ENCODE measurements around the gene TSNAX. TPM values are rescaled to one million over a fixed set of nuclear protein-coding genes. Genes with fewer than 3 reads are reported as not detected.

Gene TSNAX
- total RNA-seq, 2 donors from 2014 or later, result 32.3 to 55.2 TPM

- H3K27me3 Mint-ChIP-seq, result peaks cover 0 to 3% of the 10 kb centered on the region in 2 donors
- DNase-seq (ENCODE audit: low spot score) (no peak), ATAC-seq (peak in 1 of 2 donors; percentile 3)
- peak overlapping the region; percentile 97 to 98 for H3K27ac Mint-ChIP-seq
- peaks cover 12% of the 10 kb centered on the region for H3K36me3 Mint-ChIP-seq
- peak overlapping the region; percentile 98 for H3K4me3 Mint-ChIP-seq
- no peaks in the 10 kb centered on the region for H3K9me3 Mint-ChIP-seq
- H3K4me1 Mint-ChIP-seq (ENCODE audit: low read depth in 2 of 2), result peaks cover 32 to 42% of the 10 kb centered on the region in 2 donors
Observed at GRCh38 chr1:231527586-231528171, 790 bp upstream of the TSNAX start.

- no peak for ATAC-seq
- Mint-ChIP-seq H3K27ac (no peak overlapping the region), H3K4me1 (ENCODE audit: low read depth in 2 of 2) (peaks cover 25 to 38% of the 10 kb centered on the region in 2 donors), H3K9me3 (no peaks in the 10 kb centered on the region), H3K4me3 (no peak overlapping the region), H3K27me3 (no peaks in the 10 kb centered on the region), H3K36me3 (peaks cover 14% of the 10 kb centered on the region)
- no peak for DNase-seq (ENCODE audit: low spot score)
Observed at GRCh38 chr1:231533240-231533639, 4.8 kb downstream of the TSNAX start.

- ATAC-seq, result no peak
- no peaks in the 10 kb centered on the region for H3K9me3 Mint-ChIP-seq
- H3K36me3 Mint-ChIP-seq, result peaks cover 12% of the 10 kb centered on the region
- no peaks in the 10 kb centered on the region for H3K27me3 Mint-ChIP-seq
- H3K27ac Mint-ChIP-seq, result no peak overlapping the region
- no peak overlapping the region for H3K4me3 Mint-ChIP-seq
- H3K4me1 Mint-ChIP-seq (ENCODE audit: low read depth in 2 of 2), result peaks cover 14 to 26% of the 10 kb centered on the region in 2 donors
- no peak for DNase-seq (ENCODE audit: low spot score)
Observed at GRCh38 chr1:231534703-231535159, 6.3 kb downstream of the TSNAX start.

- peaks cover 13% of the 10 kb centered on the region for H3K36me3 Mint-ChIP-seq
- no peak for DNase-seq (ENCODE audit: low spot score)
- no peaks in the 10 kb centered on the region for H3K9me3 Mint-ChIP-seq
- H3K4me1 Mint-ChIP-seq (ENCODE audit: low read depth in 2 of 2), result peaks cover 10 to 23% of the 10 kb centered on the region in 2 donors
- ATAC-seq, result no peak
- no peaks in the 10 kb centered on the region for H3K27me3 Mint-ChIP-seq
- no peak overlapping the region for H3K4me3 Mint-ChIP-seq
- H3K27ac Mint-ChIP-seq, result no peak overlapping the region
Observed at GRCh38 chr1:231536099-231536498, 7.6 kb downstream of the TSNAX start.

DNA sequence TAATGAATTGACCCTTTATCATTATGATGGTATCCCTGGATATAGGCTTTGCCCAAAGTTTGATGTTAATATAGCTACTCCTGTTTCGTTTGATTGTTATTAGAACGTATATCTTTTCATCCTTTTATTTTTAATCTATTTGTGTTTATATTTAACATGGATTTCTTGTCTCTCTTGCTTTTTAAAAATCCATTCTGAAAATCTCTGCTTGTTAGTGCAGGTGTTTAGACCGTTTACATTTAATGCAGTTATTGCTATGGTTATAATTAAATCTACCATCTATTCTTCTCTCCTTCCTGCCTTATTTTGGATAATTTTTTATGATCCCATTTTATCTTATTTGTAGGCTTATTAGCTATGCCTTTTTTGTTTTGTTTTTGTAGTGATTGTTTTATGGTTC is 12.4 kb downstream of the TSNAX start:
- no peaks in the 10 kb centered on the region for H3K27me3 Mint-ChIP-seq
- no peak overlapping the region for H3K27ac Mint-ChIP-seq
- no peaks in the 10 kb centered on the region for H3K9me3 Mint-ChIP-seq
- peaks cover 7 to 14% of the 10 kb centered on the region in 2 donors for H3K4me1 Mint-ChIP-seq (ENCODE audit: low read depth in 2 of 2)
- ATAC-seq (no peak), DNase-seq (ENCODE audit: low spot score) (no peak)
- no peak overlapping the region for H3K4me3 Mint-ChIP-seq
- peaks cover 30% of the 10 kb centered on the region for H3K36me3 Mint-ChIP-seq

DNA sequence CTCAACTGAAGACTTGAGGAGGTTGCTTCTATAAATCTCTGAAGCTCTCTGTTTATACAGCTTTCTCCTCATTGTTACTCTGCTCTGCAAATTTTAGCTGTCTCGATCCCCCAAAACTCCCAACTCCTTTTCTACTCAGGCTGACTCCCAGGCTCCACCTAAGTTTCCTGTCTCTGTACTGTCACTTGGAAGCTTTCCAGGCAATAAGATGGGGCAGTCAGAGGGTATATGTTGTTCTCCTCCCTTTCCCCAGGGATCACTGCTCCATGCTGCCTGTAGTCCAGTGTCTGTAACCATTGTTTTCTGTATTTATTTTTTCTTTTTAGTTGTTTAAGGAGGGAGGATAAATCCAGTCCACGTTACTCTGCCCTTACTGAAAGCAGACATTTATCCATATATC is 13.4 kb downstream of the TSNAX start:
- ATAC-seq, result no peak
- no peaks in the 10 kb centered on the region for H3K9me3 Mint-ChIP-seq
- H3K4me1 Mint-ChIP-seq (ENCODE audit: low read depth in 2 of 2), result peaks cover 11 to 14% of the 10 kb centered on the region in 2 donors
- H3K27me3 Mint-ChIP-seq, result no peaks in the 10 kb centered on the region
- peaks cover 30% of the 10 kb centered on the region for H3K36me3 Mint-ChIP-seq
- no peak for DNase-seq (ENCODE audit: low spot score)
- H3K4me3 Mint-ChIP-seq, result no peak overlapping the region
- H3K27ac Mint-ChIP-seq, result no peak overlapping the region

DNA sequence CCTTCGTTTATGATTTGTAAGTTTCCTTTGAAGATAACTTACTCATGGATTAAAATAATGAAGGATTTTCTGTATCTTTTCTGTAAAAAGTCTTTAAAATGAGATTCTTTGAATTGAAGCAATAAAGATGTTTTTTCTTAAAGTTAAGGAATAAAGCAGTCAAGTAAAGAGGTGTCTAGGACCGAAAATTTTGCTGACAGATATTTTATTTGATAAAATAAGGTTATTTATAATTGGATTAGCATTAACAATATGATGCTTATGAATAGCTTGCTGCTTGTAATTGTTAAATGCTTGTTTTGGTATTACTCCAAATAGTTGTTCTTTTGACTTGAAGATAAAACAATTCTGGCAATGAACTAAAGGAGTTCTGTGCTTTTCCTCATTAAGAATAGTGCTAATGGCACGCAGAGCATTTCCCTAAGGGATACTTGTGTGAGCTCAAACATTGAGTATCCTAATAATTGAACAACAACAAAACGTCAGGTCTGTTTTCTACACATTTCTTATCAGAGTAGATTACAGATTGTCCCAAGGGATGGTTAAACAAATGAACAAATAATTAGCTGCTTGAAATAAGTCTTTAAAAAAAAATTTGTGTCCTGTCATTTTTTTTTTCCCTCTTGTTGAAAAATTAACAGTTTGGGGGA is 16.6 kb downstream of the TSNAX start:
- no peak overlapping the region for H3K4me3 Mint-ChIP-seq
- H3K36me3 Mint-ChIP-seq, result peaks cover 24% of the 10 kb centered on the region
- H3K27ac Mint-ChIP-seq, result no peak overlapping the region
- DNase-seq (ENCODE audit: low spot score) (no peak), ATAC-seq (no peak)
- H3K4me1 Mint-ChIP-seq (ENCODE audit: low read depth in 2 of 2), result peaks cover 14 to 23% of the 10 kb centered on the region in 2 donors
- no peaks in the 10 kb centered on the region for H3K9me3 Mint-ChIP-seq
- H3K27me3 Mint-ChIP-seq, result no peaks in the 10 kb centered on the region

- no peak for DNase-seq (ENCODE audit: low spot score)
Observed at GRCh38 chr1:231546693-231547092, 18.2 kb downstream of the TSNAX start.

GRCh38 chr1:231549733-231550447 is 21.4 kb downstream of the TSNAX start:
- Mint-ChIP-seq H3K4me1 (ENCODE audit: low read depth in 2 of 2) (peaks cover 16 to 22% of the 10 kb centered on the region in 2 donors), H3K27ac (peak overlapping the region in 1 of 2 donors; percentile 36), H3K27me3 (no peaks in the 10 kb centered on the region), H3K4me3 (no peak overlapping the region), H3K36me3 (no peaks in the 10 kb centered on the region), H3K9me3 (no peaks in the 10 kb centered on the region)
- ATAC-seq (no peak), DNase-seq (ENCODE audit: low spot score) (no peak)

More at GRCh38 chr1:231546693-231547092, 18.2 kb downstream of the TSNAX start:
- Mint-ChIP-seq H3K4me1 (ENCODE audit: low read depth in 2 of 2) (peaks cover 15 to 24% of the 10 kb centered on the region in 2 donors), H3K27me3 (no peaks in the 10 kb centered on the region), H3K27ac (no peak overlapping the region), H3K36me3 (peaks cover 11% of the 10 kb centered on the region), H3K4me3 (no peak overlapping the region), H3K9me3 (no peaks in the 10 kb centered on the region)
- no peak for ATAC-seq

- peak overlapping the region in 1 of 2 donors; percentile 36 for H3K27ac Mint-ChIP-seq
- H3K4me1 Mint-ChIP-seq (ENCODE audit: low read depth in 2 of 2), result peaks cover 21 to 28% of the 10 kb centered on the region in 2 donors
- no peaks in the 10 kb centered on the region for H3K9me3 Mint-ChIP-seq
- DNase-seq (ENCODE audit: low spot score) (no peak), ATAC-seq (no peak)
- H3K27me3 Mint-ChIP-seq, result no peaks in the 10 kb centered on the region
- H3K36me3 Mint-ChIP-seq, result no peaks in the 10 kb centered on the region
- no peak overlapping the region for H3K4me3 Mint-ChIP-seq
Observed at GRCh38 chr1:231550448-231550781, 21.9 kb downstream of the TSNAX start.

DNA sequence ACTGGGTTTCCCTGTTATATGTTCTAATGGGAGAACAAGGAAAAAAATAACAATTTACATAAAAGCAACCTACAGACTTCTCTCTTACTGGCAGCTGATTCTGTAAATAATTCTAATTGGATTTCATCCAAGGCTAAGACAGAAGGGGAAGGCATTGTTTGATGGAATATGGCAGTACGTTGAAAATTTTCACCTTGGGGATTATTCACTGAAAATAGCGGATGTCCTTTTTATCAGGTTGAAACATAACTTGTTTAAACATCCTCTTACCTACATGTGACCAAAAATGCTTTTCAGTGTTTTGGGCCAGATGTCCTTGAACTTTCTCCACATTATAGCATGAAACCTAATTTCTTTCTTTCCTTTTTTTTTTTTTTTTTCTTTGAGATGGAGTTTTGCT is 24.9 kb downstream of the TSNAX start:
- Mint-ChIP-seq H3K27ac (no peak overlapping the region), H3K36me3 (no peaks in the 10 kb centered on the region), H3K4me1 (ENCODE audit: low read depth in 2 of 2) (peaks cover 27 to 43% of the 10 kb centered on the region in 2 donors), H3K27me3 (no peaks in the 10 kb centered on the region), H3K4me3 (no peak overlapping the region), H3K9me3 (no peaks in the 10 kb centered on the region)
- no peak for DNase-seq (ENCODE audit: low spot score)
- ATAC-seq, result no peak

DNA sequence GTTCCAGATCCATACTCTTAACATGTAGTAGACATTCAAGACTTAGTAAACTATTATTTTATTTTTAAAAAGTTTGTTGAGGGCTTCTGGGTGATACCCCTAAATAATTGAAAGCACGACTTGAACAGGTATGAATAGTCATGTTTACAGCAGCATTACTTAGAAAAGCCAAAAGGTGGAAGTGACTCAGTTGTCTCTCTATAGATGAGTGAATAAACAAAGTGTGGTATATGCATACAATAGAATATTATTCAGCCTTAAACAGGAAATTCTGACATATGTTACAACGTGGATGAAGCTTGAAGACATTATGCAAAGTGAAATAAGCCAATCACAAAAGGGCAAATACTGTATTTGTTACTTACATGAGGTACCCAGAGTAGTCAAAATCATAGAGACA is 26.5 kb downstream of the TSNAX start:
- no peak overlapping the region for H3K27ac Mint-ChIP-seq
- peaks cover 27 to 38% of the 10 kb centered on the region in 2 donors for H3K4me1 Mint-ChIP-seq (ENCODE audit: low read depth in 2 of 2)
- H3K4me3 Mint-ChIP-seq, result no peak overlapping the region
- H3K27me3 Mint-ChIP-seq, result no peaks in the 10 kb centered on the region
- ATAC-seq (peak in 1 of 2 donors; percentile 70), DNase-seq (ENCODE audit: low spot score) (no peak)
- H3K9me3 Mint-ChIP-seq, result no peaks in the 10 kb centered on the region
- no peaks in the 10 kb centered on the region for H3K36me3 Mint-ChIP-seq

DNA sequence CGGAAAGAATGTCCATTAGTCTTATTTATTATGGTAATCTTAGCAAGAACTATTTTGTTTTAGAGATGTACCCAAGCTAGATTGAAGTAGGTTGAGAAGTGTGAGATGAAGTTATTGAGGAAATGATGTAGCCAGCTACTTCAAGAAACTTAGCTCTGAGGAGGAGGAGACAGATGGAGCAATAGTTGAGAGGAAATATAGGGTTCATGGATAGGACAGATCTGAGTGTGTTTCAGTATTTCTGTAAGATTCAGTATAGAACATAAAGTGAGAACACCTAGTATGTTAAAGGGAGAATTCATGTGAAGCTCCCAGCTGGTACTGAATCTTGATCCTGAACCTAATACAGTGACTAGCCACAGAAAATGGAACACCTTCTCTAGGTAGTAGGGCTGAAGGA is 28.9 kb downstream of the TSNAX start:
- no peaks in the 10 kb centered on the region for H3K27me3 Mint-ChIP-seq
- ATAC-seq, result peak in 1 of 2 donors; percentile 43
- no peak for DNase-seq (ENCODE audit: low spot score)
- no peaks in the 10 kb centered on the region for H3K9me3 Mint-ChIP-seq
- H3K27ac Mint-ChIP-seq, result no peak overlapping the region
- peaks cover 20 to 29% of the 10 kb centered on the region in 2 donors for H3K4me1 Mint-ChIP-seq (ENCODE audit: low read depth in 2 of 2)
- no peak overlapping the region for H3K4me3 Mint-ChIP-seq
- peaks cover 4% of the 10 kb centered on the region for H3K36me3 Mint-ChIP-seq
